GM13976 (cell line): ENCODE data around the gene GPR50.
A peak's percentile ranks its signal among the peaks of the same experiment; 100 is the strongest.

Experiments used
- DNase-seq: peaks from one replicate; pipeline ENCODE4 v3.0.0; 2012; ENCODE audit warnings: low spot score
- CTCF ChIP-seq: IDR thresholded peaks from 2 replicates; pipeline ENCODE4 v1.5.1; 2012; ENCODE audit warnings: borderline replicate concordance, mild to moderate bottlenecking; ENCODE audit not compliant: insufficient read depth; ENCODE audit errors: extremely low read depth, missing control alignments, control extremely low read depth
- in situ Hi-C: fragments of 300-500 bp; cut with MboI; formaldehyde crosslinking; loops from one replicate; pipeline ENCODE4 v1.12.0; 2022; ENCODE audit warnings: low sequenced_read_pairs, mixed read lengths, inconsistent platforms; ENCODE audit not compliant: unreplicated experiment

Gene GPR50

GRCh38 chrX:151176231-151176750, at the start of gene GPR50:
GPR50 (plus strand) TSS chrX:151176584; CDS start chrX:151176722, 138 bp downstream.
- TF ChIP-seq CTCF: no peak
- no peak for DNase-seq
- in situ Hi-C loops: no loop called here

GRCh38 chrX:151132531-151132930, 43.9 kb upstream of the GPR50 start:
- TF ChIP-seq CTCF: no peak
- no peak for DNase-seq
- in situ Hi-C loops: no loop called here

- TF ChIP-seq CTCF: peak; percentile 80
- in situ Hi-C loops: loop anchor here (5.0 to 25.0 kb wide), 2 partner anchors 336 to 531 kb away; no protein-coding TSS in a partner anchor
- DNase-seq: peak; percentile 35
Observed at GRCh38 chrX:151151665-151152267, 24.6 kb upstream of the GPR50 start.

- no peak for DNase-seq
- in situ Hi-C loops: loop anchor here (5.0 to 25.0 kb wide), 2 partner anchors 334 to 529 kb away; no protein-coding TSS in a partner anchor
- TF ChIP-seq CTCF: no peak
Observed at GRCh38 chrX:151153086-151153485, 23.3 kb upstream of the GPR50 start.

- no peak for DNase-seq
- no peak for TF ChIP-seq CTCF
- in situ Hi-C loops: loop anchor here (5.0 to 25.0 kb wide), 2 partner anchors 334 to 529 kb away; no protein-coding TSS in a partner anchor
Observed at GRCh38 chrX:151153667-151154066, 22.7 kb upstream of the GPR50 start.

- in situ Hi-C loops: loop anchor here (25.0 kb wide), 1 partner anchor 332 kb away; no protein-coding TSS in a partner anchor
- DNase-seq: no peak
- no peak for TF ChIP-seq CTCF
Observed at GRCh38 chrX:151155234-151155633, 21.1 kb upstream of the GPR50 start.
